WTC11 (cell line): ENCODE measurements around the gene CCDC68. TPM values are rescaled to one million over a fixed set of nuclear protein-coding genes. Genes with fewer than 3 reads are reported as not detected.

Experiments used
- ATAC-seq: fragments of 200-7000 bp; cut with Tn5 transposase; 2 replicates; pipeline ENCODE4 v1.10.0; 2021; ENCODE audit warnings: mild to moderate bottlenecking, moderate library complexity
- CTCF ChIA-PET: fragments of 300-600 bp; sonication (Branson Sonifier 250); formaldehyde crosslinking; loops from one replicate; lab custom pipeline; 2021; ENCODE audit warnings: antibody characterized with exemption; lab: Charles Lee
- POLR2A ChIA-PET: fragments of 350-600 bp; sonication (Branson Sonifier 250); formaldehyde crosslinking; loops from one replicate; lab custom pipeline; 2021; ENCODE audit warnings: antibody characterized with exemption; lab: Charles Lee
- DNase-seq: peaks from one replicate; pipeline ENCODE4 v3.0.0; 2021; ENCODE audit warnings: low spot score
- H3K27ac Mint-ChIP-seq: 2 replicates; pipeline ENCODE4 v1.8.0; 2021; ENCODE audit warnings: mixed read lengths
- H3K27me3 Mint-ChIP-seq: 2 replicates; pipeline ENCODE4 v1.8.0; 2021; ENCODE audit warnings: low read depth, mild to moderate bottlenecking, moderate library complexity, mixed read lengths
- H3K36me3 Mint-ChIP-seq: 2 replicates; pipeline ENCODE4 v1.8.0; 2021; ENCODE audit warnings: mixed read lengths
- H3K4me1 Mint-ChIP-seq: 2 replicates; pipeline ENCODE4 v1.8.0; 2022; ENCODE audit warnings: mixed read lengths
- H3K4me3 Mint-ChIP-seq: 2 replicates; pipeline ENCODE4 v1.8.0; 2021; ENCODE audit warnings: mild to moderate bottlenecking, moderate library complexity, mixed read lengths
- H3K9me3 Mint-ChIP-seq: 2 replicates; pipeline ENCODE4 v1.8.0; 2021; ENCODE audit warnings: mixed read lengths
- ATF1 ChIP-seq: sonication (generic); formaldehyde crosslinking; IDR thresholded peaks from 2 replicates; pipeline ENCODE4 v1.8.1; 2023; ENCODE audit warnings: mild to moderate bottlenecking, moderate library complexity, missing genetic modification reagents
- ATF3 ChIP-seq: sonication (generic); formaldehyde crosslinking; conservative IDR thresholded peaks from 2 replicates; pipeline ENCODE4 v1.8.1; 2022; ENCODE audit warnings: mild to moderate bottlenecking, missing genetic modification reagents
- ATF6 ChIP-seq: sonication (generic); formaldehyde crosslinking; IDR thresholded peaks from 2 replicates; pipeline ENCODE4 v1.8.1; 2023; ENCODE audit warnings: mild to moderate bottlenecking, missing genetic modification reagents
- CBFB ChIP-seq: sonication (generic); formaldehyde crosslinking; IDR thresholded peaks from 2 replicates; pipeline ENCODE4 v1.8.1; 2022; ENCODE audit warnings: mild to moderate bottlenecking, low read depth, missing genetic modification reagents
- GABPB1 ChIP-seq: sonication (generic); formaldehyde crosslinking; IDR thresholded peaks from 2 replicates; pipeline ENCODE4 v1.8.1; 2023; ENCODE audit warnings: mild to moderate bottlenecking, missing genetic modification reagents
- JAZF1 ChIP-seq: fragments of 250-450 bp; sonication (Bioruptor Pico); IDR thresholded peaks from 2 replicates; pipeline ENCODE4 v1.9.0; 2021; ENCODE audit warnings: moderate library complexity, mild to moderate bottlenecking, inconsistent platforms
- JUN ChIP-seq: sonication (generic); formaldehyde crosslinking; IDR thresholded peaks from 2 replicates; pipeline ENCODE4 v1.8.0; 2023; ENCODE audit warnings: mild to moderate bottlenecking, missing genetic modification reagents
- NFE2L1 ChIP-seq: sonication (generic); formaldehyde crosslinking; IDR thresholded peaks from 2 replicates; pipeline ENCODE4 v1.8.1; 2023; ENCODE audit warnings: missing genetic modification reagents
- NR2C2 ChIP-seq: sonication (generic); formaldehyde crosslinking; IDR thresholded peaks from 2 replicates; pipeline ENCODE4 v1.8.0; 2022; ENCODE audit warnings: mild to moderate bottlenecking, missing genetic modification reagents
- PRRX2 ChIP-seq: fragments of 250-450 bp; sonication (Bioruptor Pico); IDR thresholded peaks from 2 replicates; pipeline ENCODE4 v1.8.0; 2021; ENCODE audit warnings: mild to moderate bottlenecking
- SMAD3 ChIP-seq: sonication (generic); formaldehyde crosslinking; IDR thresholded peaks from 2 replicates; pipeline ENCODE4 v1.8.0; 2022; ENCODE audit warnings: missing genetic modification reagents, mild to moderate bottlenecking, borderline replicate concordance
- TEAD4 ChIP-seq: sonication (generic); formaldehyde crosslinking; IDR thresholded peaks from 2 replicates; pipeline ENCODE4 v1.8.0; 2022; ENCODE audit warnings: mild to moderate bottlenecking, missing genetic modification reagents
- ZBTB43 ChIP-seq: sonication (generic); formaldehyde crosslinking; IDR thresholded peaks from 2 replicates; pipeline ENCODE4 v1.8.1; 2023; ENCODE audit warnings: mild to moderate bottlenecking, missing genetic modification reagents
- ZNF138 ChIP-seq: sonication (generic); formaldehyde crosslinking; conservative IDR thresholded peaks from 2 replicates; pipeline ENCODE4 v1.8.1; 2022; ENCODE audit warnings: mild to moderate bottlenecking, moderate library complexity, missing genetic modification reagents
- ZNF219 ChIP-seq: sonication (generic); formaldehyde crosslinking; IDR thresholded peaks from 2 replicates; pipeline ENCODE4 v1.8.0; 2023; ENCODE audit warnings: missing genetic modification reagents, mild to moderate bottlenecking, borderline replicate concordance
- ZNF671 ChIP-seq: fragments of 250-450 bp; sonication (Bioruptor Pico); IDR thresholded peaks from 2 replicates; pipeline ENCODE4 v1.8.0; 2021; ENCODE audit warnings: mild to moderate bottlenecking
- ZSCAN18 ChIP-seq: fragments of 250-450 bp; sonication (Bioruptor Pico); IDR thresholded peaks from 2 replicates; pipeline ENCODE4 v2.1.2; 2022; ENCODE audit warnings: mild to moderate bottlenecking, moderate library complexity
- total RNA-seq: library from RNA; stranded (reverse); gene quantifications from 3 replicates; pipeline ENCODE4 v1.2.3, GENCODE V29; 2021
- TF ChIP-seq, protein P1 (sequence below): sonication (generic); formaldehyde crosslinking; IDR thresholded peaks from 2 replicates; pipeline ENCODE4 v1.8.0; 2023; ENCODE audit warnings: missing genetic modification reagents
- TF ChIP-seq, protein P2 (sequence below): sonication (generic); formaldehyde crosslinking; IDR thresholded peaks from 2 replicates; pipeline ENCODE4 v1.8.1; 2022; ENCODE audit warnings: low read depth, mild to moderate bottlenecking, moderate library complexity, missing genetic modification reagents, borderline replicate concordance
- TF ChIP-seq, protein P3 (sequence below): sonication (generic); formaldehyde crosslinking; IDR thresholded peaks from 2 replicates; pipeline ENCODE4 v1.8.0; 2022; ENCODE audit warnings: mild to moderate bottlenecking, missing genetic modification reagents
- TF ChIP-seq, protein P4 (sequence below): sonication (generic); formaldehyde crosslinking; IDR thresholded peaks from 2 replicates; pipeline ENCODE4 v1.8.1; 2022; ENCODE audit warnings: mild to moderate bottlenecking, missing genetic modification reagents, moderate library complexity, borderline replicate concordance
- TF ChIP-seq, protein P5 (sequence below): fragments of 250-450 bp; sonication (Bioruptor Pico); IDR thresholded peaks from 2 replicates; pipeline ENCODE4 v1.8.0; 2021; ENCODE audit warnings: mild to moderate bottlenecking
- TF ChIP-seq, protein P6 (sequence below): sonication (generic); formaldehyde crosslinking; IDR thresholded peaks from 2 replicates; pipeline ENCODE4 v1.8.0; 2022; ENCODE audit warnings: mild to moderate bottlenecking, missing genetic modification reagents

CCDC68 gene
- total RNA-seq, 1 experiment from 2014 or later: 0.92 TPM

- 0 out of 2 replicates have a peak, but pooled peaks have one; percentile 50 for TF ChIP-seq ZNF138 (CRISPR knock-in tag)
- TF ChIP-seq, protein P1, sequence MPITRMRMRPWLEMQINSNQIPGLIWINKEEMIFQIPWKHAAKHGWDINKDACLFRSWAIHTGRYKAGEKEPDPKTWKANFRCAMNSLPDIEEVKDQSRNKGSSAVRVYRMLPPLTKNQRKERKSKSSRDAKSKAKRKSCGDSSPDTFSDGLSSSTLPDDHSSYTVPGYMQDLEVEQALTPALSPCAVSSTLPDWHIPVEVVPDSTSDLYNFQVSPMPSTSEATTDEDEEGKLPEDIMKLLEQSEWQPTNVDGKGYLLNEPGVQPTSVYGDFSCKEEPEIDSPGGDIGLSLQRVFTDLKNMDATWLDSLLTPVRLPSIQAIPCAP (CRISPR knock-in tag): no peak
- no peak for TF ChIP-seq SMAD3 (CRISPR knock-in tag)
- TF ChIP-seq, protein P2, sequence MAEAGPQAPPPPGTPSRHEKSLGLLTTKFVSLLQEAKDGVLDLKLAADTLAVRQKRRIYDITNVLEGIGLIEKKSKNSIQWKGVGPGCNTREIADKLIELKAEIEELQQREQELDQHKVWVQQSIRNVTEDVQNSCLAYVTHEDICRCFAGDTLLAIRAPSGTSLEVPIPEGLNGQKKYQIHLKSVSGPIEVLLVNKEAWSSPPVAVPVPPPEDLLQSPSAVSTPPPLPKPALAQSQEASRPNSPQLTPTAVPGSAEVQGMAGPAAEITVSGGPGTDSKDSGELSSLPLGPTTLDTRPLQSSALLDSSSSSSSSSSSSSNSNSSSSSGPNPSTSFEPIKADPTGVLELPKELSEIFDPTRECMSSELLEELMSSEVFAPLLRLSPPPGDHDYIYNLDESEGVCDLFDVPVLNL (CRISPR knock-in tag): no peak
- TF ChIP-seq, protein P3, sequence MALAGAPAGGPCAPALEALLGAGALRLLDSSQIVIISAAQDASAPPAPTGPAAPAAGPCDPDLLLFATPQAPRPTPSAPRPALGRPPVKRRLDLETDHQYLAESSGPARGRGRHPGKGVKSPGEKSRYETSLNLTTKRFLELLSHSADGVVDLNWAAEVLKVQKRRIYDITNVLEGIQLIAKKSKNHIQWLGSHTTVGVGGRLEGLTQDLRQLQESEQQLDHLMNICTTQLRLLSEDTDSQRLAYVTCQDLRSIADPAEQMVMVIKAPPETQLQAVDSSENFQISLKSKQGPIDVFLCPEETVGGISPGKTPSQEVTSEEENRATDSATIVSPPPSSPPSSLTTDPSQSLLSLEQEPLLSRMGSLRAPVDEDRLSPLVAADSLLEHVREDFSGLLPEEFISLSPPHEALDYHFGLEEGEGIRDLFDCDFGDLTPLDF: no peak
- no peak for TF ChIP-seq TEAD4 (CRISPR knock-in tag)
- no peak for TF ChIP-seq ZSCAN18 (CRISPR knock-in tag)
- TF ChIP-seq, all 79 proteins: peak for 5
These were observed at the start of gene CCDC68 (continued) for GRCh38 chr18:54958704-54959625.

DNA sequence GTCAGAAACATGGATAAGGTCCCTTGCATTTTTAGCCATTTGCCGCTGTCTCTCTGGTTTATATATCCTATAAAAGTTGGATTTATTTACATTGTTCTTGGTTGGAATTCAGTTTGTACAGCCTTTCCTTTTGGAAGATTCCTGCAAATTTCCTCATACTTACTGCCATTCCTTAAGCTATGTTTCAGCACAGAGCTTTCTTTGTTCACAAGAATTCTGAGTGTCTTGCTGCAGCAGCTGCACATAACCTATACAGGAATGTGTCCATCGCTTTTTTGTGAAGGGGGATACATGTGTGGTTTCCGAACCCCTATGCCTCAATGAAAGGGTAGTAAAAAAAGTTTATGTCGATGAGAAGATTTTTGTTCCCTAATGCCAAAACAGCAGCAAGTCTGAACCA lies 48.3 kb upstream of the CCDC68 start:
- CTCF ChIA-PET: no interaction called here
- Mint-ChIP-seq H3K4me1 (peaks cover 7% of the 10 kb centered on the region), H3K27ac (no peak overlapping the region), H3K36me3 (no peaks in the 10 kb centered on the region), H3K27me3 (peaks cover 4% of the 10 kb centered on the region; the same call in 1 of the 2 replicates), H3K4me3 (no peak overlapping the region), H3K9me3 (no peaks in the 10 kb centered on the region)
- ATAC-seq (no peak), DNase-seq (no peak)
- POLR2A ChIA-PET: no interaction called here
- no peak for TF ChIP-seq ATF6
- TF ChIP-seq ZNF219 (CRISPR knock-in tag): no peak
- TF ChIP-seq CBFB (CRISPR knock-in tag): no peak
- TF ChIP-seq, protein P4, sequence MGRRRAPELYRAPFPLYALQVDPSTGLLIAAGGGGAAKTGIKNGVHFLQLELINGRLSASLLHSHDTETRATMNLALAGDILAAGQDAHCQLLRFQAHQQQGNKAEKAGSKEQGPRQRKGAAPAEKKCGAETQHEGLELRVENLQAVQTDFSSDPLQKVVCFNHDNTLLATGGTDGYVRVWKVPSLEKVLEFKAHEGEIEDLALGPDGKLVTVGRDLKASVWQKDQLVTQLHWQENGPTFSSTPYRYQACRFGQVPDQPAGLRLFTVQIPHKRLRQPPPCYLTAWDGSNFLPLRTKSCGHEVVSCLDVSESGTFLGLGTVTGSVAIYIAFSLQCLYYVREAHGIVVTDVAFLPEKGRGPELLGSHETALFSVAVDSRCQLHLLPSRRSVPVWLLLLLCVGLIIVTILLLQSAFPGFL: no peak
- no peak for TF ChIP-seq JAZF1 (CRISPR knock-in tag)
- no peak for TF ChIP-seq JUN (CRISPR knock-in tag)
- no peak for TF ChIP-seq PRRX2 (CRISPR knock-in tag)
- TF ChIP-seq ATF3: no peak
- TF ChIP-seq, protein P5, sequence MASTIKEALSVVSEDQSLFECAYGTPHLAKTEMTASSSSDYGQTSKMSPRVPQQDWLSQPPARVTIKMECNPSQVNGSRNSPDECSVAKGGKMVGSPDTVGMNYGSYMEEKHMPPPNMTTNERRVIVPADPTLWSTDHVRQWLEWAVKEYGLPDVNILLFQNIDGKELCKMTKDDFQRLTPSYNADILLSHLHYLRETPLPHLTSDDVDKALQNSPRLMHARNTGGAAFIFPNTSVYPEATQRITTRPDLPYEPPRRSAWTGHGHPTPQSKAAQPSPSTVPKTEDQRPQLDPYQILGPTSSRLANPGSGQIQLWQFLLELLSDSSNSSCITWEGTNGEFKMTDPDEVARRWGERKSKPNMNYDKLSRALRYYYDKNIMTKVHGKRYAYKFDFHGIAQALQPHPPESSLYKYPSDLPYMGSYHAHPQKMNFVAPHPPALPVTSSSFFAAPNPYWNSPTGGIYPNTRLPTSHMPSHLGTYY (CRISPR knock-in tag): no peak
- TF ChIP-seq, protein P2 (CRISPR knock-in tag): no peak
- no peak for TF ChIP-seq ZBTB43 (CRISPR knock-in tag)
- TF ChIP-seq, protein P6, sequence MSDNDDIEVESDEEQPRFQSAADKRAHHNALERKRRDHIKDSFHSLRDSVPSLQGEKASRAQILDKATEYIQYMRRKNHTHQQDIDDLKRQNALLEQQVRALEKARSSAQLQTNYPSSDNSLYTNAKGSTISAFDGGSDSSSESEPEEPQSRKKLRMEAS (CRISPR knock-in tag): no peak
- no peak for TF ChIP-seq ZNF138 (CRISPR knock-in tag)
- no peak for TF ChIP-seq ZNF671 (CRISPR knock-in tag)
- no peak for TF ChIP-seq ATF1 (CRISPR knock-in tag)
- TF ChIP-seq GABPB1: no peak
- TF ChIP-seq NR2C2 (CRISPR knock-in tag): no peak
- TF ChIP-seq NFE2L1 (CRISPR knock-in tag): no peak
